ENCODE results near the gene HMGCS2. TPM values are rescaled to one million over a fixed set of nuclear protein-coding genes. Genes with fewer than 3 reads are reported as not detected.

HMGCS2 gene
- polyA plus RNA-seq, 1 of the 3 experiments (the other 2 are of a cell fraction), result not detected

GRCh38 chr1:119783354-119784185 is 14.9 kb upstream of the HMGCS2 start:
- Histone ChIP-seq H3F3A (replicated peaks; ENCODE audit: insufficient read depth) (no peaks in the 10 kb centered on the region), H3K9me2 (no peaks in the 10 kb centered on the region), H3K9ac (no peak overlapping the region), H2AFZ (ENCODE audit: low read depth) (no peak overlapping the region), H3K4me1 (ENCODE audit: control insufficient read depth in 1 of 2, insufficient read depth in 2 of 2, low read depth in 1 of 2, low read length in 1 of 2) (peaks cover 0 to 5% of the 10 kb centered on the region in 2 experiments; a peak in 1 of 4 replicates), H3K4me3 (ENCODE audit: low read depth in 2 of 2, low read length in 1 of 2) (no peak overlapping the region), H3K9me3 (no peaks in the 10 kb centered on the region), H3K79me2 (ENCODE audit: insufficient read depth) (no peaks in the 10 kb centered on the region), H3K27ac (ENCODE audit: low read depth in 2 of 2, low read length in 1 of 2) (no peak overlapping the region), H4K20me1 (ENCODE audit: insufficient read depth) (no peaks in the 10 kb centered on the region), H3K4me2 (no peak overlapping the region), H3K27me3 (ENCODE audit: insufficient read depth) (peaks cover 4% of the 10 kb centered on the region; the same call in 1 of the 2 replicates), H3K36me3 (replicated peaks in 1 of 2; ENCODE audit: control insufficient read depth in 1 of 2, insufficient read depth in 2 of 2, low read length in 1 of 2) (no peaks in the 10 kb centered on the region)
- ChIA-PET POLR2A (no interaction called here), CTCF (no interaction called here)
- 47% methylated on average over 6 of the region's 6 CpGs for WGBS (ENCODE audit: low lambda C conversion rate)
- TF ChIP-seq USF2 (IDR thresholded peaks at IDR 0.05; ENCODE audit: borderline replicate concordance, low read depth, low read length) (no peak), FOSL2 (IDR thresholded peaks at IDR 0.05; ENCODE audit: borderline replicate concordance, low read depth) (no peak)
- no peak for DNase-seq

DNA sequence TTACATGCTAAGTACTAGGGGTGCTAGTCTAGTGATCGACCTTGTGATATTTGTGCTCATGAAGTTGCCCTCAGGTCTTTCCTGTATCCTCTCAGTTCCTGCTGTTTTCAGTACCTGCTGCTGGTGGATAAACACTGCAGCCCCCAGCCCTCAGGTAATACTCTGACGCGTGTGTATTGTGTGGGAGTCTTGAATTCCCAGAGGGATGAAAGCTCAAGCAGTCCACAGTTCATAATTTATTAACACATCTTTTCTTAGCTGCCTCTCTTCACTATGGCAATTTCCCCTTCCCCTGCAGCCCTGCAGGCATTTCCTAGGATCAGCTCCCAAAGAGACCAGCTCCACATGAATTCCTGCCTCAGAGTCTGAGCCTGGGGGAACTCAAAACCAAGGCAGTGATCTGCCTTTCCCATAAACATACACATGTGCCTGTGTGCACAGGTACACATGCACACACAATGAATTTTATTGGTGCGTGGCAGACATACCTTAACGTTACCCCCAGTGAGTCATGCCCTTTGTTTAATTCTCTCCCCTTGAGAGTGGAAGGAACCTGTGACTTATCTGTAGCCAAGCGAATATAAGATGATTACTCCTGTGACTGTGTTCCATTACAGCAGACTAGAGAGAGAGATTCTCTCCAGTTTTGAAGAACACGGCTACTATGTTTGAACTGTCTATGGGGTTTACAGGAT is 14.1 kb upstream of the HMGCS2 start:
- no peak for DNase-seq

More for the DNA sequence above, 14.1 kb upstream of the HMGCS2 start:
- Histone ChIP-seq H3K36me3 (replicated peaks in 1 of 2; ENCODE audit: control insufficient read depth in 1 of 2, insufficient read depth in 2 of 2, low read length in 1 of 2) (no peaks in the 10 kb centered on the region), H3K4me3 (ENCODE audit: low read depth in 2 of 2, low read length in 1 of 2) (no peak overlapping the region), H3K4me1 (ENCODE audit: control insufficient read depth in 1 of 2, insufficient read depth in 2 of 2, low read depth in 1 of 2, low read length in 1 of 2) (peaks cover 0 to 5% of the 10 kb centered on the region in 2 experiments; a peak in 1 of 4 replicates), H3K9ac (no peak overlapping the region), H3K4me2 (no peak overlapping the region), H3K9me3 (no peaks in the 10 kb centered on the region), H4K20me1 (ENCODE audit: insufficient read depth) (no peaks in the 10 kb centered on the region), H3K79me2 (ENCODE audit: insufficient read depth) (no peaks in the 10 kb centered on the region), H2AFZ (ENCODE audit: low read depth) (no peak overlapping the region), H3K27me3 (ENCODE audit: insufficient read depth) (peaks cover 4% of the 10 kb centered on the region; the same call in 1 of the 2 replicates), H3K27ac (ENCODE audit: low read depth in 2 of 2, low read length in 1 of 2) (no peak overlapping the region), H3K9me2 (no peaks in the 10 kb centered on the region), H3F3A (replicated peaks; ENCODE audit: insufficient read depth) (no peaks in the 10 kb centered on the region)
- no peak for TF ChIP-seq FOSL2 (IDR thresholded peaks at IDR 0.05; ENCODE audit: borderline replicate concordance, low read depth)
- no peak for TF ChIP-seq USF2 (IDR thresholded peaks at IDR 0.05; ENCODE audit: borderline replicate concordance, low read depth, low read length)
- ChIA-PET POLR2A (no interaction called here), CTCF (no interaction called here)
- 73% methylated on average over 7 of the region's 7 CpGs for WGBS (ENCODE audit: low lambda C conversion rate)

Data from SK-N-SH (cell line).